ENCODE data around the gene CATSPERZ.

CATSPERZ gene

DNA sequence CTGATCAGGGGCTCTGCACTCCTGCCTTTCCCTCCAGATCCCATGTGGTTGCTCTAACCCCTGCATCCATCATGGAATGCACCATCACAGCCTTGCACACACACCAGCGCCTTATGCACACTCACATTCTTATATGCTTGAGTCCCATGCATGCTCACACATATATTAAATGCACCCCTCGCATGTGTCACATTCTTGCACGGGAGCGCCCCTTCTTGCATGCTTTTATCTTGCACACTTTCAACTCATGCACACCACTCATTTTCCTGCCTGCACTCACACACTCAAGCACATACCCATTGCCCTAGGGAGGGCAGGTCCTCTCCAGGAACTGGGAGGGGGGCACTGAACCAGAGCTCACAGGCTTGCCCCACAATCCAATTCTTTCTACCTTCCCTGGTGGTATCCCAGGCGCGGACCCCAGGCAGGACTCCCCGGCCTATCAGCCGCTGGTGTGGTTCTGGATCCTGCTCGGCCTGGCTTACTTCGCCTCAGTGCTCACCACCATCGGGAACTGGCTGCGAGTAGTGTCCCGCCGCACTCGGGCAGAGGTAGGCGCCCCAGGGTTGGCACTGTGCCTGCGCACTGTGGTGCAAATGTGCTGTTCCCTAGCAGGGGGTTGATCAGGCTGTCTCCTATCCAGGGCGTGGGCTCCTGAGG, 2.3 kb upstream of the CATSPERZ start:
- no peak for DNase-seq (ENCODE audit: low read depth)
- H3K4me3 ChIP-seq (replicated peaks; ENCODE audit: low read depth, low read length) = no peak overlapping the region
- TF ChIP-seq, protein P1, sequence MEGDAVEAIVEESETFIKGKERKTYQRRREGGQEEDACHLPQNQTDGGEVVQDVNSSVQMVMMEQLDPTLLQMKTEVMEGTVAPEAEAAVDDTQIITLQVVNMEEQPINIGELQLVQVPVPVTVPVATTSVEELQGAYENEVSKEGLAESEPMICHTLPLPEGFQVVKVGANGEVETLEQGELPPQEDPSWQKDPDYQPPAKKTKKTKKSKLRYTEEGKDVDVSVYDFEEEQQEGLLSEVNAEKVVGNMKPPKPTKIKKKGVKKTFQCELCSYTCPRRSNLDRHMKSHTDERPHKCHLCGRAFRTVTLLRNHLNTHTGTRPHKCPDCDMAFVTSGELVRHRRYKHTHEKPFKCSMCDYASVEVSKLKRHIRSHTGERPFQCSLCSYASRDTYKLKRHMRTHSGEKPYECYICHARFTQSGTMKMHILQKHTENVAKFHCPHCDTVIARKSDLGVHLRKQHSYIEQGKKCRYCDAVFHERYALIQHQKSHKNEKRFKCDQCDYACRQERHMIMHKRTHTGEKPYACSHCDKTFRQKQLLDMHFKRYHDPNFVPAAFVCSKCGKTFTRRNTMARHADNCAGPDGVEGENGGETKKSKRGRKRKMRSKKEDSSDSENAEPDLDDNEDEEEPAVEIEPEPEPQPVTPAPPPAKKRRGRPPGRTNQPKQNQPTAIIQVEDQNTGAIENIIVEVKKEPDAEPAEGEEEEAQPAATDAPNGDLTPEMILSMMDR (IDR thresholded peaks at IDR 0.05; ENCODE audit: low read length, missing control alignments) = no peak

DNA sequence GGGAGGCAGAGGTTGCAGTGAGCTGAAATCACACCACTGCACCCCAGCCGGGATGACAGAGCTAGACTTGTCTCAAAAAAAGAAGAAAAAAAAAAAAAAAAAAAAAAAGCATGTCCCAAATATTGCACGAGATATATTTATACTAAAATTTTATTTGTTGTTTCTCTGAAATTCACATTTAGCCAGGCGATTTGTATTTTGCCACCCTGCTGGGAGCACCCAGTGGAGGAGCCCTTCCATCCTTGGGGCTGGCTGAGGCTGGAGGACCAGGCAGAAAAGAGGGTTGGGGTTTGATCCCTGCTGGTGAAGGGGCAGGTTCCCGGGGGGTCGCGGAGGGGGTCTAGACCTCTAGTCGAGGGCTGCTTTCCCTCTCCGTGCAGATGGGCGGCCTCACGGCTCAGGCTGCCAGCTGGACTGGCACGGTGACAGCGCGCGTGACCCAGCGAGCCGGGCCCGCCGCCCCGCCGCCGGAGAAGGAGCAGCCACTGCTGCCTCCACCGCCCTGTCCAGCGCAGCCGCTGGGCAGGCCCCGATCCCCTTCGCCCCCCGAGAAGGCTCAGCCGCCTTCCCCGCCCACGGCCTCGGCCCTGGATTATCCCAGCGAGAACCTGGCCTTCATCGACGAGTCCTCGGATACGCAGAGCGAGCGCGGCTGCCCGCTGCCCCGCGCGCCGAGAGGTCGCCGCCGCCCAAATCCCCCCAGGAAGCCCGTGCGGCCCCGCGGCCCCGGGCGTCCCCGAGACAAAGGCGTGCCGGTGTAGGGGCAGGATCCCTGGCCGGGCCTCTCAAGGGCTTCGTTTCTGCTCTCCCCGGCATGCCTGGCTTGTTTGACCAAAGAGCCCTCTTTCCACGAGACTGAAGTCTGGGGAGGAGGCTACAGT, 952 bp upstream of the CATSPERZ start:
- no peak overlapping the region for H3K4me3 ChIP-seq (replicated peaks; ENCODE audit: low read depth, low read length)
- TF ChIP-seq, protein P1 (IDR thresholded peaks at IDR 0.05; ENCODE audit: low read length, missing control alignments) = no peak
- no peak for DNase-seq (ENCODE audit: low read depth)

DNA sequence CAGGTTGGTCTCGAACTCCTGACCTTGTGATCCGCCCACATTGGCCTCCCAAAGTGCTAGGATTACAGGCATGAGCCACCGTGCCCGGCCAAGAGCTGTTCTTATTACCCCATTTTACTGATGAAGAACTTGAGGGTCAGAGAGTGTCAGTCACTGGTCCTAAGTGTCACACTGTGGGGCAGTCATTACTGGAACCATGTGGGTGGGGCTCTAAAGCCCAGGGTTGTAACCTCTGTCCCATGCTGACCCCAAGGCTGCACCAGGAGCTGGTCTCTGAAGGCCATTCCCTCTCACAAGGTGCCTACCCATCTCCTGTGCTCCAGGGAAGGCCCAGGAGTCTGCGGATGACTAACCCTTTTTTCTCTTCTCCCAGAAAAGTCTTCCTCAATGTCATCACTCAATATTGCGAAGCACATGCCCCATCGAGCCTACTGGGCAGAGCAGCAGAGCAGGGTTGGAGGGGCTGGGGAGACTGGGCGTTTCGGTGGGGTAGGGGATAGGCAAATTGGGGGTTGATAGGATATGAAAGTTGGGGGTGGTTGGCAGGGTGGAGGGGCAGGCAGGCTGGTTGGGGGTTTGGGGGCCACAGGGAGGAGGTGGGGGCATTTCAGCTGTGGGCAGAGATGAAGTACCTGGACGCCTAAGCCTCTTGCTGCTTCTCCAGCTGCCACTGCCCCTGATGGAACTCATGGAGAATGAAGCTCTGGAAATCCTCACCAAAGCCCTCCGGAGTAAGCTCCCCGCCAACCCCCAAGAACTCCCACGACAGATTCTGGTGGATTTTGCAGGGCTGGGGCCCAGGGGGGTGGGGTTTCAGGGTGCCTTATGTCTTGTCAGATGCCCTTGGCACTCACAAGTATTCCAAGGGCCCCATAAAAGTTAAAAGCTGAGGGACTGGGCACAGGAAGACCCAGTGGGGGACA, 3.2 kb downstream of the CATSPERZ start:
- no peak overlapping the region for H3K4me3 ChIP-seq (replicated peaks; ENCODE audit: low read depth, low read length)
- DNase-seq (ENCODE audit: low read depth) = no peak
- TF ChIP-seq, protein P1 (IDR thresholded peaks at IDR 0.05; ENCODE audit: low read length, missing control alignments) = no peak

DNA sequence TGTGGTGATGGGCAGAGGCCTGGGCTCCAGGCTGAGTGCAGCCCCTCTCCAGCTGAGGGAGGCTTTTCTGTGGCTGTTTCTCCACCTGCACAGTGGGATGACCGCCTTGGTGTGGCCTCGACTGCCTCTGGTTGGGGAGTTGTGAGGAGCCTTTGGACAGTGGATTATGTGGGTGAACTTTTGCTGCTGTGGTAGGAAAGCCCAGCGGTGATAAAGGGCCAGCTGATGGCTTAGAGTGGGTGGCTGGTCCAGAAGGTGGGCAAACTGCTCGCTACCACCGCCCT, 3.8 kb downstream of the CATSPERZ start:
- peak overlapping the region; percentile 68 for H3K4me3 ChIP-seq (replicated peaks; ENCODE audit: low read depth, low read length)
- TF ChIP-seq, protein P1 (IDR thresholded peaks at IDR 0.05; ENCODE audit: low read length, missing control alignments) = no peak
- no peak for DNase-seq (ENCODE audit: low read depth)

DNA sequence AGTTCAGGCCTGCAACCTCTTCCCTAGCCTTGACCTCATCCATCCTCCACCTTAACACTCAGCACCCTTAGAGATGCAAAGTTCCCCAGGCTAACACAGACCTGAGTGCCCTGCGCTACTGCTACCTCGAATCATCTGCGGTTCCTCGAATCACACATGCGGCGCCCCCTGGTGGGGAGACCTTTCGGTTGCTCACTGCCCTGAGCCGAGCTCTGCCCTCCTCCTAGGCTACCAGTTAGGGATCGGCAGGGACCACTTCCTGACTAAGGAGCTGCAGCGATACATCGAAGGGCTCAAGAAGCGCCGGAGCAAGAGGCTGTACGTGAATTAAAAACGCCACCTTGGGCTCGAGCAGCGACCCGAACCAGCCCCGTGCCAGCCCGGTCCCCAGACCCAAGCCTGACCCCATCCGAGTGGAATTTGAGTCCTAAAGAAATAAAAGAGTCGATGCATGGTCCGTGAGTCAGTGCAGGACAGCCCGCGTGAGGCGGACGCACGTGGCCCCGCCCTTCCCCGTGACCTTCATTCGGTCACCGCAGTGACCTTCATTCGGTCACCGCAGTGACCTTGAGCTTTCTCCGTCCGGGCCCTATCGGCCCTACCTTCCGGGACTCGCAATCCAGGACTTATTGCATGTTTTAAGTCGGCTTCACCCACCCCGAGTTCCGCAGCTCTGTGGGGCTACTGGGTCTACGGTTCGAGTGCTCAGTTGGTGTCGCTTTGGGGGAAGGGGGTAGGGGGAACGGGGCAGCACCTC, 4.3 kb downstream of the CATSPERZ start:
- peak overlapping the region; percentile 68 for H3K4me3 ChIP-seq (replicated peaks; ENCODE audit: low read depth, low read length)
- TF ChIP-seq, protein P1 (IDR thresholded peaks at IDR 0.05; ENCODE audit: low read length, missing control alignments) = peak; percentile 82
- DNase-seq (ENCODE audit: low read depth) = peak; percentile 92

DNA sequence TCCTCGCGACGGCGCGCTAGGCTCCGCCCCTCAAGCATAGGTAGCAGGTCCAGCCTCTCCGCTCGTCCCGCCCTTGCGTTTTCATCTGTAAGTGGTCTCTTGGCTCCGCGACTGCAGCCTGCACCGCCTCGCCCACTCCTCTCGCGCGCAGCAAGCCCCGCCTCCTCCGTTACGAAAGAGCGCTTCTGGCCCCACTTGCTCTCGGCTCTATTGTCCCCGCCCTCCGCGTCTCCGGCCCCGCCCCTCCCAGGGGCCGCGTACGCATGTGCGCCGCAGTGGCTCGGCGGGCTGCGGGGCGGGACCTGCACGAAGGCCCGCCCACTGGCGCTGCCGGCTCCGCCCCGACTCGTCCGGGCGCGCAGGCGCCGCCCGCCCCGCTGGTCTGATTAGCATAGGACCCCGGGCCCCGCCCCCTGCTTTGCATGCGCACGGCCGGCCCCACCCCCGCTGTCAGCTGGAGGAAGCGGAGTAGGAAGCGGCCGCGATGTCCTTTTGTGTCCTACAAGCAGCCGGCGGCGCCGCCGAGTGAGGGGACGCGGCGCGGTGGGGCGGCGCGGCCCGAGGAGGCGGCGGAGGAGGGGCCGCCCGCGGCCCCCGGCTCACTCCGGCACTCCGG, 5.0 kb downstream of the CATSPERZ start, which contains the start of gene ESRRA:
ESRRA (plus strand) TSS at position 450 of the 616 bp plus-strand sequence. CDS start 1,656 bp downstream, outside the sequence.
- TF ChIP-seq, protein P1 (IDR thresholded peaks at IDR 0.05; ENCODE audit: low read length, missing control alignments) = no peak
- DNase-seq (ENCODE audit: low read depth) = peak; percentile 98
- H3K4me3 ChIP-seq (replicated peaks; ENCODE audit: low read depth, low read length) = peak within 1 kb of the TSS; percentile 74

Measured in fibroblast of pulmonary artery (primary cell).